Common myeloid progenitor, CD34-positive (primary cell): ENCODE measurements around the gene HAL.

Experiments
- CTCF ChIA-PET: fragments of 350-600 bp; sonication (Branson Sonifier 250); formaldehyde crosslinking; loops from one replicate; lab custom pipeline; 2021; ENCODE audit warnings: antibody characterized with exemption; lab: Charles Lee
- POLR2A ChIA-PET: fragments of 350-600 bp; sonication (Branson Sonifier 250); formaldehyde crosslinking; loops from one replicate; lab custom pipeline; 2021; ENCODE audit warnings: antibody characterized with exemption; lab: Charles Lee
- DNase-seq, 3 donors: peaks; one replicate each; pipeline versions ENCODE4 v3.0.0 to v3.0.0-alpha.2; 2013
- H3K27ac ChIP-seq, 2 experiments: 1 replicate in 1 of 2; 2 replicates in 1 of 2; pipeline ENCODE4 v1.7.0; 2013; ENCODE audit warnings: inconsistent platforms in 2 of 2, low read length in 2 of 2, mild to moderate bottlenecking in 2 of 2, low read depth in 1 of 2, moderate library complexity in 1 of 2; ENCODE audit not compliant: severe bottlenecking in 2 of 2, insufficient read depth in 1 of 2, poor library complexity in 1 of 2
- H3K27me3 ChIP-seq, 5 experiments: replicated peaks in 2 of 5; 1 replicate in 3 of 5; 2 replicates in 2 of 5; pipeline versions ENCODE4 v1.6.1 to v1.7.0; 2013; ENCODE audit warnings: low read length in 4 of 5, mild to moderate bottlenecking in 2 of 5, moderate library complexity in 2 of 5, inconsistent platforms in 1 of 5; ENCODE audit not compliant: insufficient read depth in 5 of 5, control insufficient read depth in 4 of 5
- H3K36me3 ChIP-seq, 4 experiments: 1 replicate in 2 of 4; 2 replicates in 2 of 4; pipeline versions ENCODE4 v1.6.1 to v1.7.0; 2013; ENCODE audit warnings: low read length in 3 of 4, control low read depth in 1 of 4, mild to moderate bottlenecking in 1 of 4; ENCODE audit not compliant: control insufficient read depth in 4 of 4, insufficient read depth in 4 of 4
- H3K4me1 ChIP-seq, 4 experiments: 1 replicate in 3 of 4; 2 replicates in 1 of 4; pipeline versions ENCODE4 v1.6.1 to v1.7.1; 2013; ENCODE audit warnings: low read length in 3 of 4, mild to moderate bottlenecking in 3 of 4, control low read depth in 1 of 4, inconsistent platforms in 1 of 4, moderate library complexity in 1 of 4; ENCODE audit not compliant: control insufficient read depth in 4 of 4, insufficient read depth in 4 of 4; ENCODE audit errors: control extremely low read depth in 1 of 4
- H3K4me3 ChIP-seq, 7 experiments: 1 replicate in 4 of 7; 2 replicates in 3 of 7; pipeline versions ENCODE4 v1.5.1 to v1.7.0; 2013; ENCODE audit warnings: mild to moderate bottlenecking in 7 of 7, low read length in 6 of 7, moderate library complexity in 6 of 7, inconsistent platforms in 2 of 7, low read depth in 2 of 7, control low read depth in 1 of 7; ENCODE audit not compliant: insufficient read depth in 4 of 7, control insufficient read depth in 1 of 7; ENCODE audit errors: extremely low read depth in 1 of 7
- H3K9me3 ChIP-seq, 5 experiments: 1 replicate in 4 of 5; 2 replicates in 1 of 5; pipeline versions ENCODE4 v1.6.1 to v1.7.1; 2013; ENCODE audit warnings: low read length in 4 of 5, mild to moderate bottlenecking in 2 of 5, inconsistent platforms in 1 of 5, low read depth in 1 of 5, moderate library complexity in 1 of 5; ENCODE audit not compliant: control insufficient read depth in 4 of 5, insufficient read depth in 2 of 5; ENCODE audit errors: control extremely low read depth in 1 of 5
- WGBS: methylation state at CpG from one replicate; pipeline ENCODE4 v1.1.5; 2013; ENCODE audit not compliant: insufficient coverage; 5-methylcytosine and 5-hydroxymethylcytosine counted together

Gene HAL

DNA sequence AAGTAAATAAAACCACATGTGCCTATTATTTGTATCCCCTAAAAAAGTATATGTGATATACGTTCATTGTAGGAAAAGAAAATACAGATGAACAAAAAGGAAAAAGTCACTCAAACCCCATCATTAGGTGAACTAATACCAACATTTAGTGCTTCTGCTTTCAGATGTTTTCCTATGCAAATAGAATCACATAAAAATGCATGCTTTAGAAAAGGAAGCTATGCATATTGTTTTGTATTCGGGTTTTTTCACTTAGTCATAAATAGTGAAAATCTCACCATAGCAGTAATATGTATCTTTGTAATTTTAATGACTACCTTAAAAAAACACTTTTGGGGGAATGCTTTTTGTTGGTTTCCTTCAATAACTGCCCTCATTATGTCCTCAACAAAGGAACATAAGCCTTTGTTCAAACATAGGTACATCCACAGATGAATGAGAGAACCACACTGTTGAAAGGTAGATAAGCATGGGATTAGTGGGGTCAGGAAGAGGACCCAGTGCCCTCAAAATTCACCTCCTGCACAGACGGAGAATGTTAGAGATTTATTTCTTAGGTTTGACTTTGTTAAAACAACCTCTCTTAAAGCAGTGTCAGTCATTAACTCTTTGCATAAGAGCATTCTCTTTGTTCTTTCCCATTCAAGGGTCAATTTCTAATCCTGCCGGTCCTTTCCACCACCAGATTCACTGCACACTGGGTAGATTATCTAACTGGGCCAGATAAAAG lies 46.5 kb downstream of the HAL start:
- Histone ChIP-seq H3K4me3 (no peak overlapping the region), H3K27ac (no peak overlapping the region), H3K4me1 (no peaks in the 10 kb centered on the region), H3K9me3 (no peaks in the 10 kb centered on the region), H3K27me3 (no peaks in the 10 kb centered on the region), H3K36me3 (no peaks in the 10 kb centered on the region)
- no CpG with 5 or more reads among the region's 4 CpGs for WGBS
- CTCF ChIA-PET = no interaction called here
- POLR2A ChIA-PET = no interaction called here
- DNase-seq = no peak

DNA sequence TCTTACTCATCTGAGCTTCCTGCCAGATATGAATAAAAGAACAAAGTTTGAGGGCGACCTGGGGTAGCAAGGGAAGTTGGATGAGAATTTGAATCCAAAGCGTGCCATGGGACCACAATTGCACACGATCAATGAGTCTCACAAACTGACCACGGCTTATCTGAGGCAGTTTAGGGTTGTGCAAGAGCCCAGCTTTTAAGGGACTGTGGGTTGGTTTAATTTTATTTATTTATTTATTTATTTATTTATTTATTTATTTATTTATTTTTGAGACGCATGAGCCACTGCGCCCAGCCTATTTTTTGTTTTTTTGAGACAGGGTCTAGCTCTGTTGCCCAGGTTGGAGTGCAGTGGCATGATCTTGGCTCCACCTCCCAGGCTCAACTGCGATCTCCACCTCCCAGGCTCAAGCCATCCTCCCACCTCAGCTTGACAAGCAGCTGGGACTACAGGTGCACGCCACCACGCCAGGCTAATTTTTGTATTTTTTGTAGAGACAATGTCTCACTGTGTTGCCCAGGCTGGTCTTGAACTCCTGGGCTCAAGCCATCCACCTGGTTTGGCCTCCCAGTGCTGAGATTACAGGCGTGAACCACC lies 51.9 kb downstream of the HAL start:
- H3K27ac ChIP-seq = no peak overlapping the region
- no peaks in the 10 kb centered on the region for H3K36me3 ChIP-seq
- peak overlapping the region in 2 of 7 experiments; percentile 77 to 90 for H3K4me3 ChIP-seq
- H3K4me1 ChIP-seq = peaks cover 0 to 13% (median 7%) of the 10 kb centered on the region in 4 experiments
- peak in 1 of 3 donors; percentile 14 for DNase-seq
- CTCF ChIA-PET = interaction anchor here (0.9 to 4.0 kb wide), 6 partner anchors 10 to 83 kb away, joined by 3 to 30 read pairs (median 4); no protein-coding TSS in a partner anchor
- H3K27me3 ChIP-seq = no peaks in the 10 kb centered on the region
- no peaks in the 10 kb centered on the region for H3K9me3 ChIP-seq
- WGBS = 94% methylated on average over 5 of the region's 10 CpGs
- POLR2A ChIA-PET = interaction anchor here (1.6 kb wide), 1 partner anchor 9 kb away, joined by 4 read pairs; no protein-coding TSS in a partner anchor

DNA sequence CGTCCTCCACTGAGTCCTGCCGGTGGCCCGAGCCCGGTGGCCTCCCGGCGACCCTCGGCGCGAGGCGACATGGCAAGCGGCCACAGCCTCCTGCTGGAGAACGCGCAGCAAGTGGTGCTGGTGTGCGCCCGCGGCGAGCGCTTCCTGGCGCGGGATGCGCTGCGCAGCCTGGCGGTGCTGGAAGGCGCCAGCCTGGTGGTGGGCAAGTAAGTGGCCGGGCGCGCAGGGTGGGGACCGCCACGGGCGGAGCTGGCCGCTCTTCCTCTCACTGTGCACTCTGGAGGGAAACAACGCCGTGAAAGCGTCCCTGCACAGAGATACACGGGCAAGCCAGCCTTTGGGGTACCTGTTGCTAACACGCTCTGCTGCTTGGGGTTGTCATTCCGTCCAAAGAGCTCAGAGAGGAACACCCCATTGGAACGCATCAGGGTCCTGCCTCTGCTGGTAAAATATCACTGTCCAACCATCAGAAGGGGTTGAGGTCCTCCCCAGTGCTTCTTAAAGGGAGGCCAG lies 52.8 kb downstream of the HAL start, which contains the start of gene AMDHD1:
Gene AMDHD1, plus strand, starts transcription at position 2 of the 513 bp plus-strand sequence. Its CDS starts 68 bp downstream, at position 70.
- WGBS = 0% methylated on average over 38 of the region's 38 CpGs

DNA sequence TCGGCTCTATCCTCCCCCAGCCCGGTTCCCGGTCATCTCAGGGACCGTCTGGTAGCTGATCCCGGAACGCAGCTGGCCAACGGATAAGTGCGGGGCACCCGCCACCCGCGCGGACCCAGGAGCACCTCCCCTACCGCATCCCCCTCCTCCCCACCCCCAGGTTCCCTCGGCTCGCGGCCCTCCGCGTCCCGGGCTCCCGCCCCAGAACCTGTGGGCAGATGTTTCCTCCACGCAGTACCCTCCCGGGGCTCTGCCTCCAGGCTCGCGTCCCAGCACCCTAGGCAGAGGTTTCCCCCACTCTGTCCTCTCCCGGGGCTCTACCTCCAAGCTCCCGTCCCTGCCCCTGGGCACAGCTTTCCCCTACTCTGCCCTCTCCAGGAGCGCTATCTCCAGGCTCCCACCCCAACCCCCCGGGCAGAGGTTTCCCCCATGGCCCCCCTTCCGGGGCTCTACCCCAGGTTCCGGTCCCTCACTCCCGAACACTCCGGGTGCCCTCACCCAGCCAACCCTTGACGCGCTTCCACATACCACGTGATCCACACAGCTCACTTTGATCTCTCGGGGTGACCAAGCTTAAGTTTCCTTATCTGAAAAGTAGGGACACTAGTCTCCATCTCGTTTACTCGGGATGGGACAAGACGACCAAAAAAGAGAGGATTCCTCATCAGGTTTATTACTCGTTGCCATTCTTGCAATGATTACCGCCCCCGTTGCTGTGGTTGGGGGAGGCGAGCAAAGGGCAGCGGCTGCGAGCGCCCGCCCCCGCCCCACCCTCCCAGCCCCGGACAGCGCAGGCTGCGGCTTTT lies 53.4 kb downstream of the HAL start, which contains the start of gene CCDC38:
Gene CCDC38, minus strand, starts transcription at position 91 of the 806 bp plus-strand sequence. CDS start 6,105 bp downstream, outside the sequence.
- CTCF ChIA-PET = interaction anchor here (0.8 to 4.0 kb wide), 9 partner anchors 12 to 82 kb away, joined by 3 to 30 read pairs (median 5); no protein-coding TSS in a partner anchor
- peak; percentile 79 to 90 (median 86) for DNase-seq
- Histone ChIP-seq H3K4me3 (peak within 1 kb of the TSS; percentile 25 to 90 (median 86)), H3K4me1 (peaks cover 0 to 13% (median 7%) of the 10 kb centered on the region in 4 experiments), H3K27me3 (no peaks in the 10 kb centered on the region), H3K9me3 (no peaks in the 10 kb centered on the region), H3K36me3 (no peaks in the 10 kb centered on the region), H3K27ac (peak within 1 kb of the TSS; percentile 54 to 68)
- POLR2A ChIA-PET = interaction anchor here (0.6 kb wide), 1 partner anchor 561 kb away, joined by 4 read pairs; no protein-coding TSS in a partner anchor
- WGBS = 0% methylated on average over 51 of the region's 51 CpGs

More for the DNA sequence above, 52.8 kb downstream of the HAL start, which contains the start of gene AMDHD1:
- ChIA-PET CTCF (interaction anchor here (0.6 to 4.0 kb wide), 9 partner anchors 11 to 83 kb away, joined by 3 to 30 read pairs (median 4); no protein-coding TSS in a partner anchor), POLR2A (interaction anchor here (1.6 kb wide), 1 partner anchor 10 kb away, joined by 4 read pairs; no protein-coding TSS in a partner anchor)
- peak within 1 kb of the TSS; percentile 54 to 68 for H3K27ac ChIP-seq
- peak; percentile 77 to 87 (median 83) for DNase-seq
- peak within 1 kb of the TSS; percentile 25 to 90 (median 86) for H3K4me3 ChIP-seq
- H3K27me3 ChIP-seq = no peaks in the 10 kb centered on the region
- H3K9me3 ChIP-seq = no peaks in the 10 kb centered on the region
- H3K36me3 ChIP-seq = no peaks in the 10 kb centered on the region
- peaks cover 0 to 13% (median 7%) of the 10 kb centered on the region in 4 experiments for H3K4me1 ChIP-seq

DNA sequence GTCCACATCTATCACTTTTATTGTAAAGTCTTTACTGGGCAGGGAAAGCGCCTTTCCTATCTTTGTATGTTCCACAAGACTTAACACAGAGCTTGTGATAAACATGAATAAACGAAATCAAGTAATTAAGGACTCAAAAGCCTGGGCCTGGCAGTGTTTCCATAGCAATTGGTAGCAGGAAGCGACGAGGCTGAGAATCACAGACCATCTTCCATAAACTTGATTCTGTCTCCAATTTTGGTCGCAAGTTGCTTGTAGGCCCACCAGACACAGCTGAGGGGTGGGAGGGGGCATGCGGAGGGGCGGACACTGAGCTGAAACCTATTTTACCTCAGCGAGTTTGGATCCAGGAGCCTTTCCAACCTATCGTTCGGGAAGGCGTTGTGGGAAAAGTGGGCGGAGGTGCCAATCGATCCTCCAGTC lies 54.0 kb downstream of the HAL start:
- ChIA-PET POLR2A (interaction anchor here (0.6 kb wide), 1 partner anchor 562 kb away, joined by 4 read pairs; no protein-coding TSS in a partner anchor), CTCF (interaction anchor here (1.2 to 4.0 kb wide), 6 partner anchors 13 to 57 kb away, joined by 3 to 30 read pairs (median 8); no protein-coding TSS in a partner anchor)
- H3K27me3 ChIP-seq = no peaks in the 10 kb centered on the region
- peaks cover 0 to 13% (median 7%) of the 10 kb centered on the region in 4 experiments for H3K4me1 ChIP-seq
- H3K9me3 ChIP-seq = no peaks in the 10 kb centered on the region
- peak in 2 of 3 donors; percentile 65 to 76 for DNase-seq
- WGBS = 5% methylated on average over 4 of the region's 13 CpGs
- peak overlapping the region; percentile 54 to 68 for H3K27ac ChIP-seq
- no peaks in the 10 kb centered on the region for H3K36me3 ChIP-seq
- H3K4me3 ChIP-seq = peak overlapping the region; percentile 25 to 90 (median 86)

DNA sequence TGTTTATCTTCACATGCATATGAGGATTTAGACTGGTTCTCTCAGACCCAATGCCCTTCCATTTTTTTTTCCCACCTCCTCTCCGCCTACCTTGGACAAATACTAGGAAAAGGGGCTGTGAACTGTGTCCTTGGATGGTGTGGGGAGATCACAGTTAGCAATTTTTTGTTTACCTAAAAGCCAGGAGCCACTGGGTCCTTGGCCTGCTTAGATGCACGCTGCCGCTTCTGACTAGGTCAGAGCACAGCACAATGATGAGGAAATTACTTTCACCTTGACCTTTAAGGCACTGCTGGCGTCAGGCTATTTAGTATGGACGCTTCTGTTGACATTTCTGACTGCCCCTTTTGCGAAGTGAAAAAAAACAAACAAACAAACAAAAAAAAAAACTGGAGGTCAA lies 55.6 kb downstream of the HAL start:
- no peak overlapping the region for H3K27ac ChIP-seq
- H3K4me3 ChIP-seq = no peak overlapping the region
- POLR2A ChIA-PET = no interaction called here
- no peaks in the 10 kb centered on the region for H3K36me3 ChIP-seq
- no peaks in the 10 kb centered on the region for H3K9me3 ChIP-seq
- CTCF ChIA-PET = interaction anchor here (0.9 to 2.3 kb wide), 3 partner anchors 22 to 59 kb away, joined by 3 to 17 read pairs (median 4); no protein-coding TSS in a partner anchor
- DNase-seq = no peak
- H3K27me3 ChIP-seq = no peaks in the 10 kb centered on the region
- peaks cover 0 to 13% (median 7%) of the 10 kb centered on the region in 4 experiments for H3K4me1 ChIP-seq
- WGBS = 100% methylated on average over 2 of the region's 6 CpGs
